ENCODE results near the gene RNASE8. TPM values are rescaled to one million over a fixed set of nuclear protein-coding genes. Genes with fewer than 3 reads are reported as not detected.

RNASE8 gene
- total RNA-seq, 3 donors from 2014 or later (not counting 1 experiment from before 2014, with no cell fraction given), result not detected

GRCh38 chr14:21081521-21082142, 24.0 kb downstream of the RNASE8 start:
- Mint-ChIP-seq H3K27me3 (ENCODE audit: low read depth in 2 of 2) (peaks cover 0 to 12% of the 10 kb centered on the region in 2 donors), H3K27ac (no peak overlapping the region)

GRCh38 chr14:21083565-21084325, 26.1 kb downstream of the RNASE8 start:
- Mint-ChIP-seq H3K27me3 (ENCODE audit: low read depth in 2 of 2) (peaks cover 0 to 12% of the 10 kb centered on the region in 2 donors), H3K36me3 (no peaks in the 10 kb centered on the region), H3K4me1 (peaks cover 15 to 16% of the 10 kb centered on the region in 2 donors), H3K4me3 (no peak overlapping the region), H3K27ac (no peak overlapping the region), H3K9me3 (no peaks in the 10 kb centered on the region)
- no peak for ATAC-seq
- intact Hi-C loops (cut with micrococcal nuclease), result no loop called here
- H3K27ac ChIP-seq (ENCODE audit: low read length), result no peak overlapping the region
- peaks cover 18% of the 10 kb centered on the region for H3K4me1 ChIP-seq (ENCODE audit: control insufficient read depth, insufficient read depth, low read length)
- no peak for DNase-seq
- no peaks in the 10 kb centered on the region for H3K9me3 ChIP-seq (ENCODE audit: control insufficient read depth, insufficient read depth, low read length)
- H3K27me3 ChIP-seq (ENCODE audit: control insufficient read depth, insufficient read depth, low read length), result no peaks in the 10 kb centered on the region
- WGBS (ENCODE audit: insufficient coverage), result 92% methylated on average over 11 of the region's 11 CpGs
- TF ChIP-seq, protein P1, sequence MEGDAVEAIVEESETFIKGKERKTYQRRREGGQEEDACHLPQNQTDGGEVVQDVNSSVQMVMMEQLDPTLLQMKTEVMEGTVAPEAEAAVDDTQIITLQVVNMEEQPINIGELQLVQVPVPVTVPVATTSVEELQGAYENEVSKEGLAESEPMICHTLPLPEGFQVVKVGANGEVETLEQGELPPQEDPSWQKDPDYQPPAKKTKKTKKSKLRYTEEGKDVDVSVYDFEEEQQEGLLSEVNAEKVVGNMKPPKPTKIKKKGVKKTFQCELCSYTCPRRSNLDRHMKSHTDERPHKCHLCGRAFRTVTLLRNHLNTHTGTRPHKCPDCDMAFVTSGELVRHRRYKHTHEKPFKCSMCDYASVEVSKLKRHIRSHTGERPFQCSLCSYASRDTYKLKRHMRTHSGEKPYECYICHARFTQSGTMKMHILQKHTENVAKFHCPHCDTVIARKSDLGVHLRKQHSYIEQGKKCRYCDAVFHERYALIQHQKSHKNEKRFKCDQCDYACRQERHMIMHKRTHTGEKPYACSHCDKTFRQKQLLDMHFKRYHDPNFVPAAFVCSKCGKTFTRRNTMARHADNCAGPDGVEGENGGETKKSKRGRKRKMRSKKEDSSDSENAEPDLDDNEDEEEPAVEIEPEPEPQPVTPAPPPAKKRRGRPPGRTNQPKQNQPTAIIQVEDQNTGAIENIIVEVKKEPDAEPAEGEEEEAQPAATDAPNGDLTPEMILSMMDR (IDR thresholded peaks at IDR 0.05), result no peak
- no peaks in the 10 kb centered on the region for H3K36me3 ChIP-seq (ENCODE audit: control insufficient read depth, insufficient read depth, low read length)
- no peak overlapping the region for H3K4me3 ChIP-seq (ENCODE audit: low read length)

More at GRCh38 chr14:21081521-21082142, 24.0 kb downstream of the RNASE8 start:
- peaks cover 2% of the 10 kb centered on the region for H3K4me1 ChIP-seq (ENCODE audit: control insufficient read depth, insufficient read depth, low read length)
- no peaks in the 10 kb centered on the region for H3K36me3 ChIP-seq (ENCODE audit: control insufficient read depth, insufficient read depth, low read length)
- no peak for DNase-seq
- H3K4me1 Mint-ChIP-seq, result peaks cover 3 to 4% of the 10 kb centered on the region in 2 donors
- no peaks in the 10 kb centered on the region for H3K27me3 ChIP-seq (ENCODE audit: control insufficient read depth, insufficient read depth, low read length)
- H3K4me3 Mint-ChIP-seq, result no peak overlapping the region
- no peak overlapping the region for H3K4me3 ChIP-seq (ENCODE audit: low read length)
- WGBS (ENCODE audit: insufficient coverage), result 88% methylated on average over 30 of the region's 30 CpGs
- no peaks in the 10 kb centered on the region for H3K36me3 Mint-ChIP-seq
- TF ChIP-seq, protein P1 (IDR thresholded peaks at IDR 0.05), result no peak
- H3K9me3 Mint-ChIP-seq, result no peaks in the 10 kb centered on the region
- H3K27ac ChIP-seq (ENCODE audit: low read length), result no peak overlapping the region
- no peak for ATAC-seq
- H3K9me3 ChIP-seq (ENCODE audit: control insufficient read depth, insufficient read depth, low read length), result no peaks in the 10 kb centered on the region
- intact Hi-C loops (cut with micrococcal nuclease), result no loop called here

GRCh38 chr14:21084396-21084795, 26.8 kb downstream of the RNASE8 start:
- Histone ChIP-seq H3K4me1 (ENCODE audit: control insufficient read depth, insufficient read depth, low read length) (peaks cover 18% of the 10 kb centered on the region), H3K9me3 (ENCODE audit: control insufficient read depth, insufficient read depth, low read length) (no peaks in the 10 kb centered on the region), H3K27me3 (ENCODE audit: control insufficient read depth, insufficient read depth, low read length) (no peaks in the 10 kb centered on the region), H3K36me3 (ENCODE audit: control insufficient read depth, insufficient read depth, low read length) (no peaks in the 10 kb centered on the region), H3K4me3 (ENCODE audit: low read length) (no peak overlapping the region), H3K27ac (ENCODE audit: low read length) (no peak overlapping the region)
- Mint-ChIP-seq H3K36me3 (no peaks in the 10 kb centered on the region), H3K4me1 (peaks cover 15 to 16% of the 10 kb centered on the region in 2 donors), H3K27ac (no peak overlapping the region), H3K4me3 (no peak overlapping the region), H3K27me3 (ENCODE audit: low read depth in 2 of 2) (peaks cover 0 to 12% of the 10 kb centered on the region in 2 donors), H3K9me3 (no peaks in the 10 kb centered on the region)
- WGBS (ENCODE audit: insufficient coverage), result 88% methylated on average over 2 of the region's 2 CpGs
- intact Hi-C loops (cut with micrococcal nuclease), result no loop called here
- ATAC-seq (no peak), DNase-seq (no peak)
- TF ChIP-seq, protein P1 (IDR thresholded peaks at IDR 0.05), result no peak

Measured in natural killer cell (primary cell).